NCI-H526 treated with DMSO at 0.1 percent for 48 hours (cell line): ENCODE results near the gene FGFBP2.

ENCODE experiments used
- DNase-seq: peaks from one replicate; lab custom pipeline; 2025; lab: John Stamatoyannopoulos, UW

The FGFBP2 gene

GRCh38 chr4:15968551-15969300 lies 5.8 kb upstream of the FGFBP2 start:
- DNase-seq = no peak

GRCh38 chr4:15965325-15965724 lies 2.4 kb upstream of the FGFBP2 start:
- no peak for DNase-seq

GRCh38 chr4:15964159-15964558 lies 1.2 kb upstream of the FGFBP2 start:
- no peak for DNase-seq

GRCh38 chr4:15963576-15963975 lies 601 bp upstream of the FGFBP2 start:
- DNase-seq = no peak

- no peak for DNase-seq
These were observed 1.0 kb downstream of the FGFBP2 start for GRCh38 chr4:15961781-15962510.

- DNase-seq = no peak
These were observed 4.4 kb downstream of the FGFBP2 start for GRCh38 chr4:15958562-15958961.

- peak; percentile 15 for DNase-seq
These were observed 6.7 kb downstream of the FGFBP2 start for GRCh38 chr4:15956179-15956850.

- no peak for DNase-seq
These were observed 7.3 kb downstream of the FGFBP2 start for GRCh38 chr4:15955670-15956069.

- DNase-seq = no peak
These were observed 9.3 kb downstream of the FGFBP2 start for GRCh38 chr4:15953625-15954024.

- no peak for DNase-seq
These were observed 11.2 kb downstream of the FGFBP2 start for GRCh38 chr4:15951781-15952180.

- no peak for DNase-seq
These were observed 14.1 kb downstream of the FGFBP2 start for GRCh38 chr4:15948826-15949225.

- no peak for DNase-seq
These were observed 15.3 kb downstream of the FGFBP2 start for GRCh38 chr4:15947684-15948083.

- DNase-seq = no peak
These were observed 17.5 kb downstream of the FGFBP2 start for GRCh38 chr4:15945516-15945915.

GRCh38 chr4:15944895-15945294 lies 18.1 kb downstream of the FGFBP2 start:
- no peak for DNase-seq

GRCh38 chr4:15942283-15942682 lies 20.7 kb downstream of the FGFBP2 start:
- no peak for DNase-seq

- no peak for DNase-seq
These were observed 24.3 kb downstream of the FGFBP2 start, which contains the start of gene FGFBP1 for GRCh38 chr4:15938640-15939039. Gene FGFBP1, minus strand, starts transcription at chr4:15938740. Its CDS starts 2,108 bp downstream, at chr4:15936632.

- DNase-seq = no peak
These were observed 24.8 kb downstream of the FGFBP2 start for GRCh38 chr4:15938182-15938581.

GRCh38 chr4:15936495-15936894 lies 26.5 kb downstream of the FGFBP2 start:
- no peak for DNase-seq

GRCh38 chr4:15935504-15936402 lies 27.2 kb downstream of the FGFBP2 start:
- no peak for DNase-seq

- no peak for DNase-seq
These were observed 28.7 kb downstream of the FGFBP2 start for GRCh38 chr4:15934259-15934658.

GRCh38 chr4:15931451-15932210 lies 31.3 kb downstream of the FGFBP2 start:
- DNase-seq = no peak
